ENCODE results near the gene TAF6.

TAF6 gene

GRCh38 chr7:100120733-100121036 lies 1.5 kb upstream of the TAF6 start:
- DNase-seq: no peak

- DNase-seq: peak; percentile 43
Observed at GRCh38 chr7:100119970-100120732, 993 bp upstream of the TAF6 start.

GRCh38 chr7:100118388-100119071 lies 628 bp downstream of the TAF6 start:
- no peak for DNase-seq

- DNase-seq: no peak
Observed at GRCh38 chr7:100115026-100115425, 4.1 kb downstream of the TAF6 start.

- DNase-seq: no peak
Observed at GRCh38 chr7:100111914-100112313, 7.2 kb downstream of the TAF6 start.

GRCh38 chr7:100111156-100111555 lies 8.0 kb downstream of the TAF6 start:
- DNase-seq: no peak

- DNase-seq: no peak
Observed at GRCh38 chr7:100109521-100110163, 9.5 kb downstream of the TAF6 start.

GRCh38 chr7:100107890-100108289 lies 11.3 kb downstream of the TAF6 start:
- DNase-seq: no peak

- DNase-seq: no peak
Observed at GRCh38 chr7:100107125-100107737, 11.9 kb downstream of the TAF6 start.

- DNase-seq: no peak
Observed at GRCh38 chr7:100106633-100107032, 12.5 kb downstream of the TAF6 start.

- no peak for DNase-seq
Observed at GRCh38 chr7:100105534-100105933, 13.6 kb downstream of the TAF6 start.

- DNase-seq: no peak
Observed at GRCh38 chr7:100102950-100103840, 16.0 kb downstream of the TAF6 start.

- DNase-seq: peak; percentile 88
Observed at GRCh38 chr7:100101016-100101862, 17.9 kb downstream of the TAF6 start, which contains the start of the genes AP4M1 and MCM7. AP4M1 (plus strand) TSS chr7:100101643; CDS start chr7:100101715, 72 bp downstream. MCM7 (minus strand) TSS chr7:100101397; CDS start chr7:100101294, 103 bp downstream.

- DNase-seq: peak; percentile 71
Observed at GRCh38 chr7:100100420-100101015, 18.6 kb downstream of the TAF6 start.

GRCh38 chr7:100099452-100099851 lies 19.7 kb downstream of the TAF6 start:
- DNase-seq: no peak

GRCh38 chr7:100098913-100099312 lies 20.2 kb downstream of the TAF6 start:
- DNase-seq: no peak

- DNase-seq: no peak
Observed at GRCh38 chr7:100095704-100096103, 23.5 kb downstream of the TAF6 start.

- DNase-seq: no peak
Observed at GRCh38 chr7:100095289-100095688, 23.9 kb downstream of the TAF6 start.

GRCh38 chr7:100093925-100094486 lies 25.2 kb downstream of the TAF6 start:
- DNase-seq: no peak

GRCh38 chr7:100093498-100093897 lies 25.7 kb downstream of the TAF6 start:
- DNase-seq: no peak

- no peak for DNase-seq
Observed at GRCh38 chr7:100093054-100093453, 26.1 kb downstream of the TAF6 start.

All from SHP77 treated with DMSO at 0.1 percent for 48 hours (cell line).